GM12878 (cell line): ENCODE data around the gene SEPTIN6. TPM values are rescaled to one million over a fixed set of nuclear protein-coding genes. Genes with fewer than 3 reads are reported as not detected.

Experiments
- BACH1 ChIP-seq: fragments of 450-650 bp; IDR thresholded peaks from 2 replicates; pipeline ENCODE4 v1.6.1; 2017; ENCODE audit warnings: mild to moderate bottlenecking, borderline replicate concordance
- CEBPZ ChIP-seq: fragments of 150-350 bp; IDR thresholded peaks from 2 replicates; pipeline ENCODE4 v1.6.1; 2016; ENCODE audit warnings: low read depth, low read length
- DPF2 ChIP-seq: fragments of 450-650 bp; IDR thresholded peaks from 2 replicates; pipeline ENCODE4 v1.6.1; 2017; ENCODE audit warnings: mild to moderate bottlenecking
- EZH2 ChIP-seq: IDR thresholded peaks from 2 replicates; pipeline ENCODE4 v1.6.1; 2012; ENCODE audit warnings: low read depth, mild to moderate bottlenecking, control low read depth, inconsistent platforms, low read length, borderline replicate concordance; ENCODE audit not compliant: control insufficient read depth
- HDAC2 ChIP-seq: fragments of 200-600 bp; sonication (generic); IDR thresholded peaks from 2 replicates; pipeline ENCODE4 v1.6.1; 2017
- MYC ChIP-seq: IDR thresholded peaks from 2 replicates; pipeline ENCODE4 v1.6.1; 2011; ENCODE audit warnings: mild to moderate bottlenecking, low read length, moderate library complexity, inconsistent platforms; ENCODE audit not compliant: insufficient read depth, insufficient replicate concordance, insufficient read length, severe bottlenecking
- NR2C2 ChIP-seq: IDR thresholded peaks from 2 replicates; pipeline ENCODE4 v1.6.1; 2011; ENCODE audit warnings: borderline replicate concordance, low read depth; ENCODE audit not compliant: control insufficient read depth, insufficient read length
- POLR2AphosphoS2 ChIP-seq: IDR thresholded peaks from 2 replicates; pipeline ENCODE4 v1.6.1; 2011; ENCODE audit warnings: low read depth, mild to moderate bottlenecking, low read length, improper control_type of control experiment, moderate library complexity
- YY1 ChIP-seq: IDR thresholded peaks from 2 replicates; pipeline ENCODE4 v1.6.1; 2011; ENCODE audit warnings: low read depth, mild to moderate bottlenecking, low read length
- ZNF207 ChIP-seq: fragments of 450-650 bp; IDR thresholded peaks from 2 replicates; pipeline ENCODE4 v1.6.1; 2014; ENCODE audit warnings: antibody characterized with exemption, mild to moderate bottlenecking, borderline replicate concordance
- ZNF217 ChIP-seq: fragments of 450-650 bp; IDR thresholded peaks from 2 replicates; pipeline ENCODE4 v1.6.1; 2017; ENCODE audit warnings: antibody characterized with exemption, mild to moderate bottlenecking
- ZNF384 ChIP-seq: IDR thresholded peaks from 2 replicates; pipeline ENCODE4 v1.6.1; 2012; ENCODE audit warnings: low read depth, mild to moderate bottlenecking, low read length, improper control_type of control experiment, borderline replicate concordance
- polyA plus RNA-seq, 11 experiments: library from polyadenylated mRNA; depleted of rRNA in 4 of 11; unstranded in 6 of 11; stranded (reverse) in 5 of 11; fragments of >200 nt; fragmentation: Nextera tagmentation in 4 of 11; fragmentation: Illumina TruSeq in 1 of 11; extraction: Ambion mirVana in 4 of 11; extraction: Trizol in 1 of 11; gene quantifications; 1 replicate in 1 of 11; 2 replicates in 10 of 11; pipeline versions ENCODE4 v1.2.1 to v1.2.3, GENCODE V29; 2011 to 2016; ENCODE audit warnings: inconsistent platforms in 2 of 11, missing spikeins in 2 of 11, low read depth in 1 of 11
- total RNA-seq, 4 experiments: library from RNA; depleted of rRNA in 3 of 4; stranded (reverse); fragments of >200 nt in 3 of 4; fragmentation: Illumina TruSeq in 1 of 4; extraction: Trizol in 1 of 4; gene quantifications; 2 replicates each; pipeline versions ENCODE4 v1.2.1 to v1.2.3, GENCODE V29; 2013 to 2021
- TF ChIP-seq, protein P1 (sequence below): fragments of 450-650 bp; IDR thresholded peaks from 2 replicates; pipeline ENCODE4 v1.6.1; 2017; ENCODE audit warnings: mild to moderate bottlenecking, low read depth, inconsistent platforms; ENCODE audit not compliant: poor library complexity, severe bottlenecking
- TF ChIP-seq, protein P2 (sequence below): IDR thresholded peaks from 2 replicates; pipeline ENCODE4 v1.6.1; 2011; ENCODE audit warnings: borderline replicate concordance, low read depth, mild to moderate bottlenecking, moderate library complexity, low read length; ENCODE audit not compliant: insufficient read depth, poor library complexity, severe bottlenecking
- TF ChIP-seq, protein P3 (sequence below): fragments of 450-650 bp; conservative IDR thresholded peaks from 2 replicates; pipeline ENCODE4 v1.6.1; 2017; ENCODE audit warnings: mild to moderate bottlenecking, moderate library complexity

The SEPTIN6 gene
- total and polyA plus RNA-seq, 10 of the 15 experiments (the other 5 are each of a cell fraction or from before 2014, with no cell fraction given): 37.2 to 353 (median 154) TPM

DNA sequence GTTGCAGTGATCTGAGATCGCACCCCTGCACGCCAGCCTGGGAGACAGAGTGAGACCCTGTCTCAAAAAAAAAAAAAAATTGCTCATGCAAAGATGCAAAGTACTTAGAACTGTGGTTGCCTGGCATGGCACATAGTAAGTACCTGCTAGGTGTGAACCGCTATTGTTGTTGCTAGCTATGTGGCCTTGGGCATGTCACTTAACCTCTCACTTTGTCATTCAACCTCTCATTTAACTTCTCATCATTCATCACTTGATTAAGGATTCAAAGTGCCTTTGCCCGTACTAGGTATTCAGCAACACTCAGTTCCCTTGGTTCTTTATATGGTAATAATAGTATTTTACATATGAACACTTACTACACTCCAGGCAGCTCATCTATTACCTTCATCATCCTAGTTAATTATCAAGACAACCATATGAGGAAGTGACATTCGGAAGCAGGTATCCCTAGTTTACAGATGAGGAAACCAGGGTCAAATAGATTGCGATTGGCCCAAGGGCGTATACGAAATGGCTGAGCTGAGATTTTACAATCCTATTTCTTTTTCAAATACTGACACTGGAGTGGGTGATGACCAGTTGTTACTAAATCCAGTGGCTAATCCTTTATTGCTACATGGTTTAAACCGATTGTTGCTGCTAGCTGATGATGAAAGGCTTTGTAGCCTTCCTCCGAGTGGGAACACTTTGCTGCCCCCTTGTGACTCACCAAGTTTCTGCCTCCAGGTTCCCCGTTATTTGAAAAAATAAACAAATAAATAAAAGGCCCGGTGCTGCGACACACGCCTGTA lies 36.6 kb upstream of the SEPTIN6 start (continued):
- TF ChIP-seq, protein P1, sequence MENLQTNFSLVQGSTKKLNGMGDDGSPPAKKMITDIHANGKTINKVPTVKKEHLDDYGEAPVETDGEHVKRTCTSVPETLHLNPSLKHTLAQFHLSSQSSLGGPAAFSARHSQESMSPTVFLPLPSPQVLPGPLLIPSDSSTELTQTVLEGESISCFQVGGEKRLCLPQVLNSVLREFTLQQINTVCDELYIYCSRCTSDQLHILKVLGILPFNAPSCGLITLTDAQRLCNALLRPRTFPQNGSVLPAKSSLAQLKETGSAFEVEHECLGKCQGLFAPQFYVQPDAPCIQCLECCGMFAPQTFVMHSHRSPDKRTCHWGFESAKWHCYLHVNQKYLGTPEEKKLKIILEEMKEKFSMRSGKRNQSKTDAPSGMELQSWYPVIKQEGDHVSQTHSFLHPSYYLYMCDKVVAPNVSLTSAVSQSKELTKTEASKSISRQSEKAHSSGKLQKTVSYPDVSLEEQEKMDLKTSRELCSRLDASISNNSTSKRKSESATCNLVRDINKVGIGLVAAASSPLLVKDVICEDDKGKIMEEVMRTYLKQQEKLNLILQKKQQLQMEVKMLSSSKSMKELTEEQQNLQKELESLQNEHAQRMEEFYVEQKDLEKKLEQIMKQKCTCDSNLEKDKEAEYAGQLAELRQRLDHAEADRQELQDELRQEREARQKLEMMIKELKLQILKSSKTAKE: no peak
- 0 out of 2 replicates have a peak, but pooled peaks have one; percentile 48 for TF ChIP-seq YY1
- TF ChIP-seq HDAC2: no peak
- no peak for TF ChIP-seq NR2C2
- TF ChIP-seq, protein P2, sequence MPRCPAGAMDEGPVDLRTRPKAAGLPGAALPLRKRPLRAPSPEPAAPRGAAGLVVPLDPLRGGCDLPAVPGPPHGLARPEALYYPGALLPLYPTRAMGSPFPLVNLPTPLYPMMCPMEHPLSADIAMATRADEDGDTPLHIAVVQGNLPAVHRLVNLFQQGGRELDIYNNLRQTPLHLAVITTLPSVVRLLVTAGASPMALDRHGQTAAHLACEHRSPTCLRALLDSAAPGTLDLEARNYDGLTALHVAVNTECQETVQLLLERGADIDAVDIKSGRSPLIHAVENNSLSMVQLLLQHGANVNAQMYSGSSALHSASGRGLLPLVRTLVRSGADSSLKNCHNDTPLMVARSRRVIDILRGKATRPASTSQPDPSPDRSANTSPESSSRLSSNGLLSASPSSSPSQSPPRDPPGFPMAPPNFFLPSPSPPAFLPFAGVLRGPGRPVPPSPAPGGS: no peak
- no peak for TF ChIP-seq POLR2AphosphoS2
- no peak for TF ChIP-seq ZNF207
- no peak for TF ChIP-seq EZH2
- TF ChIP-seq ZNF384: peak; percentile 46; the same call in 1 of the 2 replicates
- TF ChIP-seq ZNF217: peak; percentile 58; the same call in 1 of the 2 replicates
- TF ChIP-seq, protein P3, sequence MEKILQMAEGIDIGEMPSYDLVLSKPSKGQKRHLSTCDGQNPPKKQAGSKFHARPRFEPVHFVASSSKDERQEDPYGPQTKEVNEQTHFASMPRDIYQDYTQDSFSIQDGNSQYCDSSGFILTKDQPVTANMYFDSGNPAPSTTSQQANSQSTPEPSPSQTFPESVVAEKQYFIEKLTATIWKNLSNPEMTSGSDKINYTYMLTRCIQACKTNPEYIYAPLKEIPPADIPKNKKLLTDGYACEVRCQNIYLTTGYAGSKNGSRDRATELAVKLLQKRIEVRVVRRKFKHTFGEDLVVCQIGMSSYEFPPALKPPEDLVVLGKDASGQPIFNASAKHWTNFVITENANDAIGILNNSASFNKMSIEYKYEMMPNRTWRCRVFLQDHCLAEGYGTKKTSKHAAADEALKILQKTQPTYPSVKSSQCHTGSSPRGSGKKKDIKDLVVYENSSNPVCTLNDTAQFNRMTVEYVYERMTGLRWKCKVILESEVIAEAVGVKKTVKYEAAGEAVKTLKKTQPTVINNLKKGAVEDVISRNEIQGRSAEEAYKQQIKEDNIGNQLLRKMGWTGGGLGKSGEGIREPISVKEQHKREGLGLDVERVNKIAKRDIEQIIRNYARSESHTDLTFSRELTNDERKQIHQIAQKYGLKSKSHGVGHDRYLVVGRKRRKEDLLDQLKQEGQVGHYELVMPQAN: 0 out of 2 replicates have a peak, but pooled peaks have one; percentile 17
- no peak for TF ChIP-seq CEBPZ
- no peak for TF ChIP-seq MYC
- TF ChIP-seq DPF2: no peak
- TF ChIP-seq BACH1: no peak
